CD4-positive, alpha-beta T cell treated with Interleukin-2 at 100 ng/mL for 4 hours (primary cell): ENCODE data around the gene PTRH1.

Experiments used
- DNase-seq: peaks from one replicate; pipeline ENCODE4 v3.0.0-alpha.2; 2020; ENCODE audit warnings: low spot score

Gene PTRH1

GRCh38 chr9:127694890-127695720, 20.4 kb downstream of the PTRH1 start:
- no peak for DNase-seq

DNA sequence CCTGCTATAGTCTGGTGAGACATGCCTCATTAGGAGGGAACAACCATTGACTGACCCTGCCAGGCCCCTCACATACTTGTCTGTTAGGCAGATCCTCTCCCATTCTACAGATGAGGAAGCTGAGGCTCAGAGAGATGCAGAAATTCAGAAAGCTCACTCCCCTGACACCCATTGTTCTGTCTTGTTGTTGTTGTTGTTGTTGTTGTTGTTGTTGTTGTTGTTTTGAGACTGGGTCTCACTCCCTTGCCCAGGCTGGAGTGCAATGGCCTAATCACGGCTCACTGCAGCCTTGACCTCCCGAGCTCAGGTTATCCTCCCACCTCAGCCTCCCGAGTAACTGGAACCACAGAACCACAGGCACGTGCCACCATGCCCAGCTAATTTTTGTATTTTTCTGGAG, 21.8 kb downstream of the PTRH1 start:
- no peak for DNase-seq

GRCh38 chr9:127693143-127693542, 22.3 kb downstream of the PTRH1 start:
- DNase-seq = no peak

DNA sequence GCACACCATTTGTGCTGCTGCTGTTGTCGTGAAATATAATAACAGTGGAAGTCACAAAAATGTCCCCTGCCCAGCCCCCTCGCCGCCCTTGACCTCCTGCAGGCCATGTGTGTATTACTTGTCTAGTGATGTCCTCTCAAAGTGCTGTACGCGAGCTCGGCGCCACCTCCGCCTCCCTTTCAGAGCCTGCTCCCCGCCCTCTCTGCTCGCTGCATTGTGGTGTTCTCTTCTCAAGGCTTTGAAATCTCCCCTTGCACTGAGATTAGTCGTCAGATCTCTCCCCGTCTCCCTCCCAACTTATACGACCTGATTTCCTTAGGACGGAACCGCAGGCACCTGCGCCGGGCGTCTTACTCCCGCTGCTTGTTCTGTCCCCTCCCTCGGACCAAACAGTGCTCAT, 23.4 kb downstream of the PTRH1 start:
- DNase-seq = no peak

DNA sequence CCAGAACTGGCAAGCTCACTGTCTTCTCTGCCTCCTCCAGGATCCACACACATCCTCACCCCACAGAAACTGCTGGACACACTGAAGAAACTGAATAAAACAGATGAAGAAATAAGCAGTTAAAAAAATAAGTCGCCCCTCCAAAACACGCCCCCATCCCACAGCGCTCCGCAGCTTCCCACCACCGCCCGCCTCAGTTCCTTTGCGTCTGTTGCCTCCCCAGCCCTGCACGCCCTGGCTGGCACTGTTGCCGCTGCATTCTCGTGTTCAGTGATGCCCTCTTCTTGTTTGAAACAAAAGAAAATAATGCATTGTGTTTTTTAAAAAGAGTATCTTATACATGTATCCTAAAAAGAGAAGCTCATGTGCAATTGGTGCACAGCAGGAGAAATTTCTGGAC, 24.7 kb downstream of the PTRH1 start:
- no peak for DNase-seq

DNA sequence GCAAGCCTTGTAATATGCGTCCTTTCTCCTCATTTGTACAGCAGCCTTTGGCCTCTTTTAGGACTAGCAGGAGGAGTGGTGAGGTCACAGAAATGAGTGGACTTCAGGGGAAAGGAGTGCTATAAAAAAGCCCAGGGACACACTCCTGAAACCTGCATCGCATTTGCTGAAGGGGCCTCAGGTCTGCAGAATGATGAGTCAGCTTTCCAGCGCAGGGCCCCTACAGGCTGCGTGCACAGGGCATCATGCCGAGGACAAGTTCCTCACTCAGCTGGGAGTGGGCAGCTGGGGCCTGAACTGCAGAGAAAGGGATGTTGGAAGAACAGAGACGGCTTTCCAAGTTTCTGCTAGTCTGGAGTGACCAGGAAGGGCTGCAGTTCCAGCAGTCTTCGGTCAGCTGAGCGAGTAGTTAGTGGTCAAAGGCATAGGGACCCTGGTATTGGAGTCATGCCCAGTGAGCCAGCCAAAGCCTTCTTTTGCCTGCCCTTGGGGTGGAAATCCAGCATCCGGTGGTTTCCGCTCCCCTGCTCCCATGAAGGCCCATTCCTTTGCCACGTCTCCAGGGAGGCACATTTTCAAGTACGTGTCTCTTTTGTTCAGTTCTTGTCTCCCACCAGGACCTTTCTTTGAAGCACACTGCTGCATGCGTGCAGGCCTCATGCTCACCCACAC, 26.0 kb downstream of the PTRH1 start:
- DNase-seq = no peak

GRCh38 chr9:127686461-127687393, 28.7 kb downstream of the PTRH1 start:
- DNase-seq = no peak

DNA sequence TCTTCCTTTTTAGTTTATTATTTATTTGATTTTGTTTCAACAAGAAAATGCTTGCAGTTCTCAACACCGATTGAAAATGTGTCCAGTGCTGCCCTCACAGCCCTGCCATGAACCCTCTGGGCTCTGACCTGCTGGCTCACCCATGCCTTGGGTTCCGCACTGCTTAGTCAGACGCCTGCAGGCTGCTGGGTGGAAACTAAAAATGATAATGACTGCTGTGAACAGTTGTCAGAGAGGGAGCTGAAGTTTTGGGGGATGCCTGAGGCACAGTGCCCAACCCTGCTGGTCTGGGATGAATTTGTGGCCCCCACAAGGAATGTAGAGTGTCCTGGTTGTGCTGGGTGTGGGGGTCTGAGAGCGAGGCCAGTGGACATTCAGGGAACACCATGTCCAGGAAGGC, 30.9 kb downstream of the PTRH1 start:
- no peak for DNase-seq

- no peak for DNase-seq
Observed at GRCh38 chr9:127683723-127684122, 31.7 kb downstream of the PTRH1 start.

DNA sequence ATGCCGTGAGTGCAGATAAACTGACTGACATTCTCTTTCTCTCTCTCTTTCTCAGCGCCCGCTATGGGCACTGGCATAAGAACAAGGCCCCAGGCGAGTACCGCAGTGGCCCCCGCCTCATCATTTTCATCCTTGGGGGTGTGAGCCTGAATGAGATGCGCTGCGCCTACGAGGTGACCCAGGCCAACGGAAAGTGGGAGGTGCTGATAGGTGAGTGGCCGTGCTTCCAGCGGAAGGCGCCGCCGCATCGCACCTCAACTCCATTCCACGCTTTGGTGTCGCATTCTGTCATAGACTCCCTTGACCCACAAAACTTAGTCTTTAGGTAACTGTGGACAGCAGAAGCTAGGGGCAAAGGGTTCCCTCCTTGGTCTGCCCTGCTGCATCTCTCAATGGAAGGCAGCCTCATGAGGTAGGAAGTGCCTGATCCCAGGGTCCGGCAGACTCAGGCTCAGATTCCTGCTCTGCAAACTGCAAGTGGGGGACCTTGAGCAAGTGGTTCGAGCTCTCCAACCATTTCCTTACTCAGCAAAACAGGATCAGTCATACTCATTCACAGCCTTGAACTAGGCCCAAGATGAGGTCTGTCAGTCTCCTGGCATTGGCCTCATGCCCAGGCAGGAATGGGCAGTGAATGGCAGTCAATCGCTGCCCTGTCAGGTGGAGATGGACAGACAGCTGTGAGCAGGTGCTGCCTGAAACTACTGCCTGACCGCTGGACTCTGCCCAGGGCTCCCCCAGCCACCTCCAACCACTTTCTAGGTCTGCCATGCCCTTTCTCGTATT, 32.9 kb downstream of the PTRH1 start:
- DNase-seq = no peak

DNA sequence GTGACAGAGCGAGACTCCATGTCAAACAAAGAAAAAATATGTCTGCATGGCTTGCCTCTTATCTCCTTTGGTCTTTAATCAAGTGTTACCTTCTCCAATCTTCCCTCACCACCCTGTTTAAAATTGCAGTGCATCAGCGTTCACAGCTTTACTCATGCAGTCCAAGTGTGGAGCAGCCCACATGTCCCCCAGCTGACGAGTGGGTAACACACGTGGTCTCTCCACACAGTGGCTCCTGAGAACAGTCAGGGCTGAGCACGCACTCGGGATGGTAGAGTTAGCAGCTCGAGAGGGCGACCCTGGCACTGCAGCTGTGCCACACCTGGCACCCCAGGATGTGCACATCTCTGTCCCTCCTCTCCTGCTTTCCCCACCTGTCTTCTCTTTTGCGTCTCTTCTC, 34.6 kb downstream of the PTRH1 start:
- no peak for DNase-seq

DNA sequence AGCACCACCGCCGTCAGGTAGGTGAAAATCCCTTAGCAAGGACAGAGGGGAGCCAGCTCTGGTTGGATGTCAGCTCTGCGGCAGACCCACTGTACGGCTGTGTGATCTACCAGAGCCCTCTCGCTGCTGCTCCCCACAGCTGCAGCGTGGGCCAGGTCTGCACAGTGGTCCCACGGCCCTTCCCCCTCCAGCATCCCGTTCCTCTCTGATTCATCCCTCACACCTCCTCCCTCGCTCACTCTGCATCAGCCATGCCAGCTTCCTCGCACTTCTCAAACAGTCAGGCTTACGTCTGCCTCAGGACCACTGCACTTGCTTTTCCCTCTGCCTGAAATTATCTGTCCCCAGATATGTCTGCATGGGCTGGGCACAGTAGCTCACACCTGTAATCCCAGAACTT, 35.2 kb downstream of the PTRH1 start:
- DNase-seq = no peak

- no peak for DNase-seq
Observed at GRCh38 chr9:127679506-127679905, 36.0 kb downstream of the PTRH1 start.

- no peak for DNase-seq
Observed at GRCh38 chr9:127676638-127677037, 38.8 kb downstream of the PTRH1 start.

DNA sequence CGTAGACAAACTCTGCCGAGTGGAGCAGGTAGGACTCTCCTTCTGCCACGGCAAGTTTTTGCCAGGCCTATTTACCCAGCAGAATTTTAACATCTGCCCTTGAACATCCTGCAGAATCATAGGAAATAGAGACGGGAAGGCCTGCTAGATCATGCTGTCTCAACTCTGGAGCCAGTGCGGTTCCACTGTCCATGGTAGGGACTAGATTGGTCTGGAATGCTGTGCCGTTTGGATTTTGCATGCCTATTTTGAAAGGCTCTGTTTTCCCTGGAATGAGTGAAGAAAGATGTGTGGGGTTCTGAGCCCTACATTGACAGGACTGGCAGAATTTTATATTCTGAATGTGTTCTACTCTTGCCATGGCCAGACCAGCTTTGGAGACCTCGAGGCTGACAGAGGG, 42.2 kb downstream of the PTRH1 start:
- DNase-seq = no peak

DNA sequence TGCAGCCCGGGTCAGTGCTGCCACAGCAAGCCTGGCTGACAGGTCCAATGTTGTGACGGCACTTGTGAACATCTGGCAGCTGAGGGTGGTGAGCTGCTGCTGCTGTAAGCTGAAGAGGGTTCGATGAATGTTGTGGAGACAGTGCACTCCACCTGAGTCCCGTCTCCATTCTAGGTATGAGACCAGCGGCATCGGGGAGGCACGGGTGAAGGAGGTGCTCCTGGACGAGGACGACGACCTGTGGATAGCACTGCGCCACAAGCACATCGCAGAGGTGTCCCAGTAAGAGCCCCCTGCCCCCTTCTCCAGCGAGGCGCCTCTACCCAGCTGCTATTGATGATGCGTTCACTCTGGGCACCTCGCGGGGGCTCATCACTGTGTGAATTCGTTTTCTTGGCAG, 47.6 kb downstream of the PTRH1 start:
- DNase-seq = no peak

GRCh38 chr9:127667127-127667844, 48.2 kb downstream of the PTRH1 start:
- DNase-seq = no peak

- DNase-seq = no peak
Observed at GRCh38 chr9:127664678-127665507, 50.6 kb downstream of the PTRH1 start.

DNA sequence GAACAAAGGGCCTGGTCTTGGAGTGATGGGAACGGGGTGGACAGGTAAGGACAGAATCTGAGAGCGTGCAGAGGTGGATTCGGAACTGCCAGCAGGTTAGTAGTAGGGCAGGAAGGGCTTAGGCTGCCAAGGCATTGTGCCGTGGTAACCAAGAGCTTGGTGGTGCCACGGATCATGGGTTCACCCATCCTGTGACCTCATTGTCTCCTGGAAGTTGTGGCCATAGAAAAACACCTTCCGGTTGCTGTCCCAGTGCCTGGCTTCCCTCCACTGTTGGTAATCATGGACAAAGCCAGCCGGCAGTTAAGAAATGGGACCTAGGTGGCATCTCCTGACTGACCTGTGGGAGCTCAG, 51.2 kb downstream of the PTRH1 start:
- DNase-seq = no peak
